KMS-11 (cell line): ENCODE results near the gene PCDH1.
A peak's percentile ranks its signal among the peaks of the same experiment; 100 is the strongest.
"Not testable (repeated sequence)": the region's sequence is repeated elsewhere in the genome, so short reads cannot be mapped to it uniquely, and the experiment has no call there.

Source experiments
- H2AFZ ChIP-seq: fragments of 200-600 bp; sonication (generic); 2 replicates; pipeline ENCODE4 v1.6.1; 2016; ENCODE audit warnings: antibody characterized with exemption, mixed run types, low read depth
- H3K27ac ChIP-seq: fragments of 200-600 bp; sonication (generic); 2 replicates; pipeline ENCODE4 v1.6.1; 2016; ENCODE audit warnings: mild to moderate bottlenecking, mixed run types
- H3K27me3 ChIP-seq: fragments of 200-600 bp; sonication (generic); 2 replicates; pipeline ENCODE4 v1.6.1; 2017; ENCODE audit warnings: mild to moderate bottlenecking, low read depth, mixed run types, moderate library complexity; ENCODE audit not compliant: insufficient read depth
- H3K36me3 ChIP-seq: fragments of 200-600 bp; sonication (generic); 2 replicates; pipeline ENCODE4 v1.6.1; 2017; ENCODE audit warnings: mild to moderate bottlenecking, mixed run types; ENCODE audit not compliant: insufficient read depth
- H3K4me1 ChIP-seq: fragments of 200-600 bp; sonication (generic); 2 replicates; pipeline ENCODE4 v1.6.1; 2016; ENCODE audit warnings: mild to moderate bottlenecking, low read depth, mixed run types; ENCODE audit not compliant: poor library complexity, severe bottlenecking
- H3K4me2 ChIP-seq: fragments of 200-600 bp; sonication (generic); 2 replicates; pipeline ENCODE4 v1.7.0; 2016; ENCODE audit warnings: mild to moderate bottlenecking, mixed run types
- H3K4me3 ChIP-seq: fragments of 200-600 bp; sonication (generic); IDR thresholded peaks from 2 replicates; pipeline ENCODE4 v1.6.1; 2017; ENCODE audit warnings: low read depth, low read length, mixed read lengths; ENCODE audit not compliant: insufficient read depth
- H3K79me2 ChIP-seq: fragments of 200-600 bp; sonication (generic); 2 replicates; pipeline ENCODE4 v1.6.1; 2016; ENCODE audit warnings: low read depth, mixed run types; ENCODE audit not compliant: insufficient read depth
- H3K9ac ChIP-seq: fragments of 200-600 bp; sonication (generic); 2 replicates; pipeline ENCODE4 v1.6.1; 2016; ENCODE audit warnings: mild to moderate bottlenecking, mixed run types
- H4K20me1 ChIP-seq: fragments of 200-600 bp; sonication (generic); 2 replicates; pipeline ENCODE4 v1.6.1; 2016; ENCODE audit warnings: mild to moderate bottlenecking, mixed run types; ENCODE audit not compliant: insufficient read depth
- TF ChIP-seq, protein P1 (sequence below): fragments of 200-600 bp; sonication (generic); conservative IDR thresholded peaks from 2 replicates; pipeline ENCODE4 v1.6.1; 2017; ENCODE audit warnings: low read depth, mild to moderate bottlenecking, antibody characterized with exemption, low read length, moderate library complexity, mixed read lengths

PCDH1 gene

DNA sequence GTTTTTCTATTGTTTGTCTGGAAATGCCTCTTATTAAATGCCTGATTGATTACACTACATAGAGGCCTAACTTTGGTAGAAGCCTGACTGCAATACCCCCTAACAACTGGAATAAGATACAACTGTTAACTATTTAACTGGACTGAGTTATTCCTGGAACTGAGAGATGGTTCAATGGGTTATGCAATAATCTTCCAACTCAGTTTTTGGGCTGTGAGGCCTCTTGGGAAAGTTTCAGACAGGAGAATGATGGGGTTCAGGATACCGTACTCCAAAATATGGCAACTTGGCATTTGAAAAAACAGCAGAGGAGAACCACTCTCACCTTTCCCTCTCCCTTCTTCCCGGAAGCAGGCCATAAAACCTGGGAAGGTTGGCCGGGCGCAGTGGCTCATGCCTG is 19.2 kb upstream of the PCDH1 start:
- H3K27me3 ChIP-seq, result no peaks in the 10 kb centered on the region
- TF ChIP-seq, protein P1, sequence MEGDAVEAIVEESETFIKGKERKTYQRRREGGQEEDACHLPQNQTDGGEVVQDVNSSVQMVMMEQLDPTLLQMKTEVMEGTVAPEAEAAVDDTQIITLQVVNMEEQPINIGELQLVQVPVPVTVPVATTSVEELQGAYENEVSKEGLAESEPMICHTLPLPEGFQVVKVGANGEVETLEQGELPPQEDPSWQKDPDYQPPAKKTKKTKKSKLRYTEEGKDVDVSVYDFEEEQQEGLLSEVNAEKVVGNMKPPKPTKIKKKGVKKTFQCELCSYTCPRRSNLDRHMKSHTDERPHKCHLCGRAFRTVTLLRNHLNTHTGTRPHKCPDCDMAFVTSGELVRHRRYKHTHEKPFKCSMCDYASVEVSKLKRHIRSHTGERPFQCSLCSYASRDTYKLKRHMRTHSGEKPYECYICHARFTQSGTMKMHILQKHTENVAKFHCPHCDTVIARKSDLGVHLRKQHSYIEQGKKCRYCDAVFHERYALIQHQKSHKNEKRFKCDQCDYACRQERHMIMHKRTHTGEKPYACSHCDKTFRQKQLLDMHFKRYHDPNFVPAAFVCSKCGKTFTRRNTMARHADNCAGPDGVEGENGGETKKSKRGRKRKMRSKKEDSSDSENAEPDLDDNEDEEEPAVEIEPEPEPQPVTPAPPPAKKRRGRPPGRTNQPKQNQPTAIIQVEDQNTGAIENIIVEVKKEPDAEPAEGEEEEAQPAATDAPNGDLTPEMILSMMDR, result no peak
- H3K4me2 ChIP-seq, result no peak overlapping the region
- no peaks in the 10 kb centered on the region for H3K4me1 ChIP-seq
- H3K36me3 ChIP-seq, result no peaks in the 10 kb centered on the region
- no peak overlapping the region for H3K27ac ChIP-seq
- no peak overlapping the region for H2AFZ ChIP-seq
- H3K79me2 ChIP-seq, result no peaks in the 10 kb centered on the region
- no peak overlapping the region for H3K9ac ChIP-seq
- H3K4me3 ChIP-seq, result no peak overlapping the region
- H4K20me1 ChIP-seq, result no peaks in the 10 kb centered on the region

DNA sequence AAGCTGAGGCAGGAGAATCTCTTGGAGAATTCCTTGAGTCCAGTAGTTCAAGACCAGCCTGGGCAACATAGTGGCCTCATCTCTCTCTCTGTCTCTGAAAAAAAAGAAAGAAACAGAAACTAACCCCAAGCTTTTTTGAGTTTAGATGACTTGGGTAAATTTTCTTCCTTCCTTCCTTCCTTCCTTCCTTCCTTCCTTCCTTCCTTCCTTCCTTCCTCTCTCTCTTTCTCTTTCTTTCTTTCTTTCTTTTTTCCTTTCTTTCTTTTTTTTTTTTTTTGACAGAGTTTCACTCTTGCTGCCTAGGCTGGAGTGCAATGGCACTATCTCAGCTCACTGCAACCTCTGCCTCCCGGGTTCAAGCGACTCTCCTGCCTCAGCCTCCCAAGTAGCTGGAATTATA is 12.2 kb upstream of the PCDH1 start:
- H3K4me2 ChIP-seq, H2AFZ ChIP-seq, H3K27me3 ChIP-seq, H3K36me3 ChIP-seq, H3K27ac ChIP-seq, H3K9ac ChIP-seq, H3K79me2 ChIP-seq, H3K4me1 ChIP-seq, H3K4me3 ChIP-seq, H4K20me1 ChIP-seq: not testable (repeated sequence)

DNA sequence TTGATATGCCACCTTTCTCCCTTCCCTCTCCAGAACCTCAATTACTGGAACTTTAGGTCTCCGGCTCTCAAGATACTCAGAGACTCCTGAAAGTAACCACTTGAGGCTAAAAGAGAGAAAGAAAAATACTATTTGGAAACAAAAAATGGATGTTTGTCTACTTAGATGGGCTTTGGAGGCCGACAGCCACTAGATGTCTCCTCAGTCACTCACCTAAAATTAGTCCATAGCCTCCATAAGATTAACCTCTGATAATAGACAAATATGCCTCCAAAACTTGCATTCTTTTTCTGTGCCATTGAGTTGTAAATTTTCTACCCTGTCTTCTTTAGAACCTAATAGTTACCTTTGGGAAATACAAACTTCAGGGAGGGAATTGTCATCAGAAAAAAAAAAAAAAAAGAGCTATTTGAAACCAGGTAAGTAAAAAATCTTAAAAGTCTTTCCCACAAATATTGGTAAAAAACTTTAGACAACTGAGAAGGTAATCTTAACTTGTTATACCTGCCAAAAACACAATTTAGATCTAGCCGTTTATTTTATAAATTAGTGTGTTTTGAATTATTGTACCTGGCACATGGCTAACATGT is 11.2 kb upstream of the PCDH1 start:
- TF ChIP-seq, protein P1, result 0 out of 2 replicates have a peak, but pooled peaks have one; percentile 21
- H3K27me3 ChIP-seq, result no peaks in the 10 kb centered on the region
- no peaks in the 10 kb centered on the region for H4K20me1 ChIP-seq
- H3K36me3 ChIP-seq, result no peaks in the 10 kb centered on the region
- no peak overlapping the region for H3K27ac ChIP-seq
- H3K4me2 ChIP-seq, result no peak overlapping the region
- no peak overlapping the region for H3K9ac ChIP-seq
- H2AFZ ChIP-seq, result no peak overlapping the region
- H3K4me3 ChIP-seq, result no peak overlapping the region
- no peaks in the 10 kb centered on the region for H3K79me2 ChIP-seq
- H3K4me1 ChIP-seq, result peaks cover 6% of the 10 kb centered on the region

DNA sequence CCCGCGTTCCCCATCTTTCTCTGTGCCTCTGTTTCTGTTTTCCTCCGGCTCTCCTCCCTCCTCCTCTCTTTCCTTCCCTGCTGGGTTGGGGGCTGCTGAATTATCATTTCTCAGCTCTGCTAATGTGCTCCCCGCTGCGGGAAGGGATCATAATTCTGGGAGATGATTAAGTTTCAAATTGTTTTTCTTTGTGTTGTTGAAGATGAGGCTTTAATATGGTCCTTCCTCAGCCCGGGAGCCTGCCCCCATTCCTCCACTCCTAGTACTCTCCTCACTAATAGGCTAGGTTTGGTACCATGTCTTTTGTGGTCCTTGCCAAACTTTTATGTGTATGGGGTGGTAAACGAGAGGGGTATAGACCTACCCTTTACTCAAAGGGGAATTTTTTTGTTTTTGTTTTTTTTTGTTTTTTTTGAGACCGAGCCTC is 5.7 kb upstream of the PCDH1 start:
- Histone ChIP-seq H3K27ac (no peak overlapping the region), H3K4me2 (no peak overlapping the region), H3K27me3 (no peaks in the 10 kb centered on the region), H3K4me1 (peaks cover 40% of the 10 kb centered on the region), H3K9ac (no peak overlapping the region), H4K20me1 (no peaks in the 10 kb centered on the region), H2AFZ (no peak overlapping the region), H3K36me3 (no peaks in the 10 kb centered on the region), H3K79me2 (no peaks in the 10 kb centered on the region), H3K4me3 (no peak overlapping the region)
- TF ChIP-seq, protein P1, result no peak

DNA sequence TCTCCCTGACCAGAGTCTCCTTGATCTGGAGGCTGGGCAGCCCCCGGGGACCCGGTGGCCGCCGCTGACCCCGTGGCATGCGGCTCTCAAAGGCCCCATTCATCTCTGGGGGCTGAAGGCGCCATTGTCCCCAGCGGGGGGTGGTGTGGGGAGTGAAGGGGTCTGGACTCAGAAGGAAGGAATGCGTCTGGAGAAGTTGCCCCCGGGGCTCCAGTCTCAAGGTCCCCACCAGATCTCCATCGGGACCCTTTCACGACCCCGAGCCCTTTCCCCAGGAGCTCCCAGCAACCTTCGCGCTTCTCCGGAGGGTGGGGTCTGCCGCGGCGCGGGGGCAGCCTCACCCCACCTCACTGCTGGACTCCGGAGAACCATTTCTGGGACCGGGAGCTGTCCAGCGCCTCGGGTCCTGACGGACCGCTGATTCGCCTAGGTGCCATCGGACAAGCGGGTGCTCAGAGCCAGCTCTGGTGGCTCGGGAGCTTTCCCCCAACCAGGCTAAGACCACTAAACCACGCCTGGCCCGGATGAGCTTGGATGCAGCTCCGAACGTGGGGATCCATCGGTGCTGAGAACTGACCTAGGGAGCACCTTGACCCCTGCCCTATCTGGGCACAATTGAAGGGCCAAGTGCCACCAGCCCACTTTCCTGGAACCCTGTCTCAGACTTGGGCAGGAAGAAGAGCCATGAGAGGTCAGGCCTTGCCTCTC is 5.1 kb upstream of the PCDH1 start:
- H3K4me1 ChIP-seq, result peaks cover 40% of the 10 kb centered on the region
- H4K20me1 ChIP-seq, result no peaks in the 10 kb centered on the region
- H3K9ac ChIP-seq, result no peak overlapping the region
- no peak overlapping the region for H3K4me3 ChIP-seq
- no peaks in the 10 kb centered on the region for H3K79me2 ChIP-seq
- no peaks in the 10 kb centered on the region for H3K36me3 ChIP-seq
- no peak overlapping the region for H2AFZ ChIP-seq
- H3K27ac ChIP-seq, result no peak overlapping the region
- TF ChIP-seq, protein P1, result no peak
- H3K4me2 ChIP-seq, result no peak overlapping the region
- no peaks in the 10 kb centered on the region for H3K27me3 ChIP-seq
